Stimulated activated CD8-positive, alpha-beta memory T cell treated with anti-CD3 and anti-CD28 coated beads, Interleukin-15, amount 100 ng/mL, for 24 hours (primary cell): Measurements from ENCODE around the gene PREX1.

Experiments
- DNase-seq: peaks from one replicate; pipeline ENCODE4 v3.0.0-alpha.2; 2020; ENCODE audit warnings: low read depth

The PREX1 gene

GRCh38 chr20:48718786-48719578 lies 108.8 kb downstream of the PREX1 start:
- DNase-seq: no peak

- DNase-seq: no peak
Observed at GRCh38 chr20:48717680-48718223, 110.0 kb downstream of the PREX1 start.

DNA sequence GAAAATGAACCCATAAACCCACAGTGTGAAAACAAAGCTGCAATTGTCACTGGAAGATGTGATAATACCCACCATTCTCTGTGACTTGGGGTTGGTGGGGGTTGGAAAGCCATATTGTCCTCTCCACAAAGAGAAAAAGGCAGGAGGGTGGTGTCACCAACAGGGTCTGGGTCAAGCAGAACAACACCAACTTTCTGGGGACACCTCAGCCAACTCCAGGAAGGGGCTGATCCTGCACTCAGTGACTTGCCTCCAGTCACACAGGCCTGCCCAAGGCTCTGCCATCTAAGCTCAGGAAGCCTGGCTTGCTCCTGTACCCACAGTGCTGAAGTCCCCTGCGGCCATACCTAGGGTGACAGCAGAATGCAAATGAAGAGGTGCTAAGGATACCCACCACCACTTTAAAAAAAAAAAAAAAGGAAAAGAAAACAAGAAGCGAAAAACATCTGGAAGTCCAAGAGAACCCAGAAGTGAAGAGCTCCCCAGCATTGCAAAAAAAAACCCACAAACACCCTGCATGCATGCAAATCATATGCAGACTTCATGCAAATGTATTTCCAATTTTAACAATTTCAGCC lies 110.6 kb downstream of the PREX1 start:
- no peak for DNase-seq

- DNase-seq: no peak
Observed at GRCh38 chr20:48716541-48716940, 111.3 kb downstream of the PREX1 start.

GRCh38 chr20:48716086-48716485 lies 111.7 kb downstream of the PREX1 start:
- no peak for DNase-seq

DNA sequence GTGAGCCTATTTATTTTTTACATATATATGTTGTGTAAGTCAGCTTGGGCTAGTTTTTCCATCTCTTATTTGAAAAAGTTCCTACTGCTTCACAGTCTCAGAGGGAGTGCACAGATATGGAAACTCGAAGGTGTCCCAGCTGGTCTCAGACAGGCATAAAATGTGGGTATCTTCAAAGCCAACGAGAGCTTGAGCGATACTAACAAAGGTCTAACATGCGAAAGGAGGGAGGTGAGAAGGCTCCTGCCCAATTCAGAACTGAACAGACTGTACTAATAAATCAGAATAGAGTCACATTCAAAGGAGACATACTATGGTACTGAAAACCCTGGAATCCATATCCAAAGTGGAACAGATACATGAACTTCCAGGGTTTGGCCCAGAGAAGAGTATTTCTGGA lies 113.0 kb downstream of the PREX1 start:
- DNase-seq: no peak

GRCh38 chr20:48711696-48712464 lies 115.9 kb downstream of the PREX1 start:
- no peak for DNase-seq

GRCh38 chr20:48711044-48711428 lies 116.8 kb downstream of the PREX1 start:
- DNase-seq: no peak

GRCh38 chr20:48710341-48711043 lies 117.3 kb downstream of the PREX1 start:
- DNase-seq: no peak

DNA sequence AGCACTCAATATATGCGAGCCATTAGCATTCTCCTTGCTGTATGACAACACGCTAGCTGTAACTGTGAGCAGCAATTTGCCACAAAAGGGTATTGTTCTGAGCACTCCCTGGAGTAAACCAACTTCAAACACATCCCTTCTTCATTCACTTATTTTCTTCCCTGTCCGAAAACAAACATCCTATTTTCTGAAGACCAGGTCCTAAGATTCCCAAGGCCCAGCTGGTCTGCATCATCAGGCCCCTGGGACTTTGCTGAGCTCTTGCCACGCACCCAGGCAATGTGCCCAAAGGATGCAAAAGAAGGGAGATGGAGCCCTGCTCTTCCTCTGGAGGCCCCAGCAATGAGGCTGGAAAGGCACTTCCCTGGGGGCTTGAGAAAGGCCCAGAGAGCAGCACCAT lies 118.1 kb downstream of the PREX1 start:
- no peak for DNase-seq

DNA sequence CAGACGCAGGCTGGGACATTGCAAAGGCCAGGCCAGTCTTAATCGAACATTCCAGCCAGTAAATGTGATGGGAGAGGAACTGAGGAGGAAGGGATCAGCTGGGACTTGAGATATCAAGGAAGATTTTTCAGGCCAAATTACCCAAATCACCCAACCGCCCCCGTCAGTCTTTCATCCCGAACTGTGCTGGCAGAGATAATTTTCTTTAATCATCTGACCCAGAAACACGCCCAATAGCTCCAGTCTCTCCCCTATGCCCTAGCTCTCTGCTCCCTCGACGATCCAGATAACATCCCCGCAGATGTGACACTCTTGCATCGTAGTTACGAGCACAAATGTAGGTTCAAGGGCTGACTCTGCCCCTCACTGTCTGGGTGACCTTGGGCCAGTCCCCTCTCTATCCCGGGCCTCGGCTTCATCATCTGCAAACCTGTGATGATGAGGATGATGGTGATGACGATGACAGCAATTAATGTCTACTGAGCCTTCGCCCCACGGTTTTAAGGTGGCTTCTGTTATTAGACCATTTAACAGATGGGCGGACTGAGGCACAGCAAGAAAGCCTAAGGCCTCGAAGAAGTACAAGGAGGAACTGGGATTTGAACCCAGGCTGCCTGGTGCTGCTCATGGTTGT lies 118.6 kb downstream of the PREX1 start:
- no peak for DNase-seq

DNA sequence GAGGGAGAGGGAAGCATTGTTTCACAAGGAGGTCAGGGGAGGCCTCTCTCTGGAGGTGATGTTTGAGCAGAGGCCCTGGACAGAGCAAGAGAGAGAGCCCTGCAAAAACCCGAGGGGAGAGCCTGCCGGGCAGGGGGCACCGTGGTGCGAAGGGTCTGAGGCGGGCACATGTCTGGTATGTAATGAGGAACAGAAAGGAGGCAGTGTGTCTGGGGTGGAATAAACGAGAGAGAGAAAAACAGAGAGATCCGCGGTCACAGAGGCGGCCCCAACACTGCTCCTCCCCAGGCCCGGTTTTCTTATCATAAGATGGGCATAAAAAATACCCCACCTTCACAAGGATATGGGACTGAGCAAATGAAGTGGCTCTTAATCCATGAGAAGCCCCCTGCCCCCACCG lies 119.2 kb downstream of the PREX1 start:
- no peak for DNase-seq

GRCh38 chr20:48708116-48708515 lies 119.7 kb downstream of the PREX1 start:
- no peak for DNase-seq

DNA sequence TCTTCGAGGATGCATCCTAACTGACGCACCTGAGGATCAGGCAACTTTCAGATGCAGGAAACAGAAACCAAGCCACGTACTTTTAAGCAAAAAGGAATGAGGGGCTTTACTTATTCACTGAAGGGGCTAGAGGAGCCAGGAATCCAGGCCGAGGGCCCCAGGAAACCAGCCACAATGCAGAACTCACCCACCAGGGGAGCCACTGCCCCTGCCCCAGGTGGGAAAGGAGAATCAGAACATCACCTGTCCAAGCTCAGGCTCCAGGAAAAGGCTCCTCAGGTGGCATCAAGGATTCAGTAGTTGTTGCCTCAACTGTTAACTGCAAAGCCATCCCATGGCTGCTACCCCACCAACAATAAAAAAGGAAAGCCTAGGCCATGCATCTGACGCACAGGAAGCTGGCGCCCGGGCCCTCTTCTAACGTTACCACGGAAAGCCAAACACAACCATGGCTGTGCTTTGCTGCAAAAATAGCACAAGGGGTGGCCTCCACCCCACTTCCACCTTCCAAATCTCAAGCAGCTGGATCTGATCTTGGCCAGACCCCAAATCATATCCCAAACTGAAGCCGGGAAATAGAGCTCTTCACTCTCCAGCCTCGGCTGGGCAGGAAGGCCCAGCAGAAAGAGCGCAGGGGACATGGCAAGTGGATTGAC lies 121.0 kb downstream of the PREX1 start:
- DNase-seq: no peak

- no peak for DNase-seq
Observed at GRCh38 chr20:48706116-48706656, 121.6 kb downstream of the PREX1 start.

- no peak for DNase-seq
Observed at GRCh38 chr20:48705240-48706115, 122.3 kb downstream of the PREX1 start.

GRCh38 chr20:48704761-48705160 lies 123.0 kb downstream of the PREX1 start:
- no peak for DNase-seq

GRCh38 chr20:48703511-48704219 lies 124.1 kb downstream of the PREX1 start:
- no peak for DNase-seq

- DNase-seq: no peak
Observed at GRCh38 chr20:48703107-48703506, 124.7 kb downstream of the PREX1 start.
